HepG2 (cell line): ENCODE measurements around the gene MLH1.

Source experiments
- CENPT ChIP-seq: sonication (generic); formaldehyde crosslinking; IDR thresholded peaks from 2 replicates; pipeline ENCODE4 v1.8.0; 2022; ENCODE audit warnings: low read depth, mild to moderate bottlenecking, moderate library complexity, missing genetic modification reagents
- CTCF ChIP-seq: sonication (generic); formaldehyde crosslinking; IDR thresholded peaks from 2 replicates; pipeline ENCODE4 v1.5.0; 2020; ENCODE audit warnings: mild to moderate bottlenecking, missing genetic modification reagents, moderate library complexity
- HOXA7 ChIP-seq: sonication (generic); formaldehyde crosslinking; IDR thresholded peaks from 2 replicates; pipeline ENCODE4 v1.8.1; 2022; ENCODE audit warnings: mild to moderate bottlenecking, missing genetic modification reagents, moderate library complexity
- POLR2AphosphoS2 ChIP-seq: IDR thresholded peaks from 2 replicates; pipeline ENCODE4 v1.6.1; 2011; ENCODE audit warnings: low read depth, low read length, improper control_type of control experiment
- PPARG ChIP-seq: conservative IDR thresholded peaks from 2 replicates; pipeline ENCODE4 v1.6.1; 2016; ENCODE audit warnings: missing biosample characterization, missing genetic modification reagents
- PTBP1 ChIP-seq: fragments of 200-400 bp; formaldehyde crosslinking; IDR thresholded peaks from 2 replicates; pipeline ENCODE4 v1.6.1; 2018; ENCODE audit warnings: low read length, low read depth; ENCODE audit not compliant: poor library complexity, severe bottlenecking

- TF ChIP-seq POLR2AphosphoS2, result no peak
- no peak for TF ChIP-seq PTBP1
- TF ChIP-seq HOXA7 (CRISPR knock-in tag), result no peak
- no peak for TF ChIP-seq PPARG
- TF ChIP-seq CTCF (CRISPR knock-in tag), result no peak
- no peak for TF ChIP-seq CENPT (CRISPR knock-in tag)
Observed at GRCh38 chr3:37096288-37096687, 103.0 kb downstream of the MLH1 start.
